Measurements from ENCODE around the gene KIAA0513.

The KIAA0513 gene

DNA sequence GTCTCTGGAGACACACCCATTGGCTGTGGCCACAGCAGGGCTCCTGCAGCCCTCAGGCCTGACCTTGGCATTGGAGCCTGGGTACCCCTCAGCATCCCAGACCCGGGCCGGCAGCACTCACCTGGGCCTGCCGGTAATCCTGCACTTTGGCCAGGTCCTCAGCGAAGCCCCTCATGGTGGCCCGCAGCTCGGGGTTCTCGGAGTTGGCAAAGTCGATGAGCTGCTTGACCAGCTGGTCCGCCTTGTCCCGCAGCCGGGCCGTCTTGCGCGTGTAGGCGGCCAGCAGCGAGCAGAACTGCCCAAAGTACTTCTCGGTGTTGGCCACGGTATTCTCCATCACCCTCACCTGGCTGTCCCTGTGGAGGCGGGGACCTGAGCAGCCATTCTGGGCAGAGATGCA is 82.5 kb downstream of the KIAA0513 start:
- Histone ChIP-seq H3K9me2 (replicated peaks; ENCODE audit: low read depth, low read length) (no peaks in the 10 kb centered on the region), H3K4me1 (ENCODE audit: insufficient read depth, low read length, poor library complexity, severe bottlenecking) (peaks cover 5% of the 10 kb centered on the region), H3K79me2 (ENCODE audit: insufficient read depth, low read length) (no peaks in the 10 kb centered on the region), H2AFZ (ENCODE audit: low read length) (no peak overlapping the region), H3K4me2 (ENCODE audit: low read depth, low read length, poor library complexity, severe bottlenecking) (no peak overlapping the region), H3K36me3 (ENCODE audit: insufficient read depth, low read length) (no peaks in the 10 kb centered on the region), H3K9me3 (ENCODE audit: insufficient read depth, low read depth, low read length) (no peaks in the 10 kb centered on the region), H3K27me3 (ENCODE audit: insufficient read depth, low read length, poor library complexity, severe bottlenecking) (no peaks in the 10 kb centered on the region), H3F3A (ENCODE audit: low read depth) (no peaks in the 10 kb centered on the region), H3K4me3 (ENCODE audit: low read length, poor library complexity, severe bottlenecking) (no peak overlapping the region), H4K20me1 (ENCODE audit: insufficient read depth, low read length, poor library complexity, severe bottlenecking) (no peaks in the 10 kb centered on the region), H3K9ac (ENCODE audit: low read depth, low read length, poor library complexity, severe bottlenecking) (no peak overlapping the region)
- no peak for TF ChIP-seq EZH2phosphoT487 (IDR thresholded peaks at IDR 0.05; ENCODE audit: borderline replicate concordance)
- TF ChIP-seq, protein P1, sequence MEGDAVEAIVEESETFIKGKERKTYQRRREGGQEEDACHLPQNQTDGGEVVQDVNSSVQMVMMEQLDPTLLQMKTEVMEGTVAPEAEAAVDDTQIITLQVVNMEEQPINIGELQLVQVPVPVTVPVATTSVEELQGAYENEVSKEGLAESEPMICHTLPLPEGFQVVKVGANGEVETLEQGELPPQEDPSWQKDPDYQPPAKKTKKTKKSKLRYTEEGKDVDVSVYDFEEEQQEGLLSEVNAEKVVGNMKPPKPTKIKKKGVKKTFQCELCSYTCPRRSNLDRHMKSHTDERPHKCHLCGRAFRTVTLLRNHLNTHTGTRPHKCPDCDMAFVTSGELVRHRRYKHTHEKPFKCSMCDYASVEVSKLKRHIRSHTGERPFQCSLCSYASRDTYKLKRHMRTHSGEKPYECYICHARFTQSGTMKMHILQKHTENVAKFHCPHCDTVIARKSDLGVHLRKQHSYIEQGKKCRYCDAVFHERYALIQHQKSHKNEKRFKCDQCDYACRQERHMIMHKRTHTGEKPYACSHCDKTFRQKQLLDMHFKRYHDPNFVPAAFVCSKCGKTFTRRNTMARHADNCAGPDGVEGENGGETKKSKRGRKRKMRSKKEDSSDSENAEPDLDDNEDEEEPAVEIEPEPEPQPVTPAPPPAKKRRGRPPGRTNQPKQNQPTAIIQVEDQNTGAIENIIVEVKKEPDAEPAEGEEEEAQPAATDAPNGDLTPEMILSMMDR (conservative IDR thresholded peaks at IDR 0.05; ENCODE audit: low read length), result no peak

DNA sequence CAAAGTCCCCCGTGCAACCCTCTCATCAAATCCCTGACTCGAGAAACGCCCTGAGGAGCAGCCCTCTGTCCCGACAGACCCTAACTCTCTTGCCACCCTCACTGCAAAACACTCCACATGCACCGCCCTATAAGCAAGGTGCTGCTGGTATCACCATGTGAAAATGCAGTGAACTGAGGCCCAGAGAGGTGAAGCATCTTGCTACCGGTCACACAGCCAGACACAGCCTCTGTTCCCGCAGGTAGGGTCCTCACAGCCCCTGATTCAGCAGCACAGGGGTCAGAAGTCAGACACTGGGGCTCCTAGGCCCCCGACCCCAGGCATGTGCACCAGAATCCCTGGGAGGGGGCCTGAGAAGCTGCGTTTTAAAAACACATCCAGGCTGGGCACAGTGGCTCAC is 83.6 kb downstream of the KIAA0513 start:
- Histone ChIP-seq H3K9me2 (replicated peaks; ENCODE audit: low read depth, low read length) (no peaks in the 10 kb centered on the region), H3K27me3 (ENCODE audit: insufficient read depth, low read length, poor library complexity, severe bottlenecking) (no peaks in the 10 kb centered on the region), H3K79me2 (ENCODE audit: insufficient read depth, low read length) (no peaks in the 10 kb centered on the region), H3K9ac (ENCODE audit: low read depth, low read length, poor library complexity, severe bottlenecking) (no peak overlapping the region), H3K4me2 (ENCODE audit: low read depth, low read length, poor library complexity, severe bottlenecking) (no peak overlapping the region), H3F3A (ENCODE audit: low read depth) (no peaks in the 10 kb centered on the region), H4K20me1 (ENCODE audit: insufficient read depth, low read length, poor library complexity, severe bottlenecking) (no peaks in the 10 kb centered on the region), H3K36me3 (ENCODE audit: insufficient read depth, low read length) (no peaks in the 10 kb centered on the region), H3K9me3 (ENCODE audit: insufficient read depth, low read depth, low read length) (no peaks in the 10 kb centered on the region), H2AFZ (ENCODE audit: low read length) (no peak overlapping the region), H3K4me1 (ENCODE audit: insufficient read depth, low read length, poor library complexity, severe bottlenecking) (peaks cover 3% of the 10 kb centered on the region), H3K4me3 (ENCODE audit: low read length, poor library complexity, severe bottlenecking) (no peak overlapping the region)
- TF ChIP-seq, protein P1 (conservative IDR thresholded peaks at IDR 0.05; ENCODE audit: low read length), result no peak
- no peak for TF ChIP-seq EZH2phosphoT487 (IDR thresholded peaks at IDR 0.05; ENCODE audit: borderline replicate concordance)

DNA sequence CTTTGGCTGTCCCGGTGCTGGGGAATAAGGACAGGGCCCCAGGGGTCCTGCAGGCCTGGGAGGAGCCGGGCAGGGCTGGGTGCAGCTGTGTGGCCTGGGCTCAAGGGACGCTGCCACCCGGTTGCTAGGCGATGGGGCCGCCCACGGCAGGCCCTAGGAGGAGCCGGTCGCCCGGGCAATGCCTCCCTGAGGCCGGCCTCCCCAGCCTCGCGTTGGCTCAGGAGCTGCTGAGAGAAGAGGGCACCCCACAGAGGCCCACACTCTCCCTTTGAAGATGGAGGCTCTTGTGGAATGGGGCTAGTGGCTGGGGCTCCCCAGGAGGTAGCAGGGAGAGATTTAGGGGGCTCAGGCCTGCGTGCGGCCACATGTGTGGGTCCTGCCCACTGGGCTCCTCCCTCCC is 84.8 kb downstream of the KIAA0513 start, which contains the start of gene CIBAR2:
TSS of gene CIBAR2 (minus strand) at position 109 of the 400 bp plus-strand sequence. CDS start 120 bp downstream, outside the sequence.
- no peaks in the 10 kb centered on the region for H3K79me2 ChIP-seq (ENCODE audit: insufficient read depth, low read length)
- no peak for TF ChIP-seq EZH2phosphoT487 (IDR thresholded peaks at IDR 0.05; ENCODE audit: borderline replicate concordance)
- TF ChIP-seq, protein P1 (conservative IDR thresholded peaks at IDR 0.05; ENCODE audit: low read length), result no peak
- no peaks in the 10 kb centered on the region for H3K27me3 ChIP-seq (ENCODE audit: insufficient read depth, low read length, poor library complexity, severe bottlenecking)
- no peaks in the 10 kb centered on the region for H3K9me3 ChIP-seq (ENCODE audit: insufficient read depth, low read depth, low read length)
- no peaks in the 10 kb centered on the region for H3K36me3 ChIP-seq (ENCODE audit: insufficient read depth, low read length)
- peaks cover 3% of the 10 kb centered on the region for H3K4me1 ChIP-seq (ENCODE audit: insufficient read depth, low read length, poor library complexity, severe bottlenecking)
- H3F3A ChIP-seq (ENCODE audit: low read depth), result no peaks in the 10 kb centered on the region
- no peak within 1 kb of the TSS for H2AFZ ChIP-seq (ENCODE audit: low read length)
- no peak within 1 kb of the TSS for H3K4me3 ChIP-seq (ENCODE audit: low read length, poor library complexity, severe bottlenecking)
- no peak within 1 kb of the TSS for H3K9ac ChIP-seq (ENCODE audit: low read depth, low read length, poor library complexity, severe bottlenecking)
- H3K4me2 ChIP-seq (ENCODE audit: low read depth, low read length, poor library complexity, severe bottlenecking), result no peak within 1 kb of the TSS
- no peaks in the 10 kb centered on the region for H4K20me1 ChIP-seq (ENCODE audit: insufficient read depth, low read length, poor library complexity, severe bottlenecking)
- no peaks in the 10 kb centered on the region for H3K9me2 ChIP-seq (replicated peaks; ENCODE audit: low read depth, low read length)
